K562 (cell line): ENCODE measurements around the gene LASP1NB.

Source experiments
- BDP1 ChIP-seq: IDR thresholded peaks from 3 replicates; pipeline ENCODE4 v1.6.1; 2011; ENCODE audit not compliant: insufficient read length, insufficient read depth
- BRD4 ChIP-seq: fragments of 200-600 bp; sonication (generic); IDR thresholded peaks from 2 replicates; pipeline ENCODE4 v1.6.1; 2017; ENCODE audit warnings: inconsistent platforms
- C11orf30 ChIP-seq: fragments of 450-650 bp; IDR thresholded peaks from 2 replicates; pipeline ENCODE4 v1.6.1; 2016; ENCODE audit warnings: low read depth, mild to moderate bottlenecking
- CCAR2 ChIP-seq: fragments of 200-400 bp; formaldehyde crosslinking; IDR thresholded peaks from 2 replicates; pipeline ENCODE4 v1.6.1; 2017; ENCODE audit warnings: mild to moderate bottlenecking, low read depth, low read length
- DPF2 ChIP-seq: fragments of 450-650 bp; IDR thresholded peaks from 2 replicates; pipeline ENCODE4 v1.6.1; 2016
- EGR1 ChIP-seq: fragments of 450-650 bp; conservative IDR thresholded peaks from 2 replicates; pipeline ENCODE4 v1.6.1; 2017; ENCODE audit warnings: mild to moderate bottlenecking
- ELF2 ChIP-seq: fragments of 250-450 bp; sonication (Bioruptor Pico); IDR thresholded peaks from 2 replicates; pipeline ENCODE4 v1.5.0; 2021; ENCODE audit warnings: mild to moderate bottlenecking
- FOXM1 ChIP-seq, 2 experiments: fragments of 450-650 bp in 1 of 2; sonication (generic) in 1 of 2; formaldehyde crosslinking in 1 of 2; IDR thresholded peaks; 2 replicates each; pipeline versions ENCODE4 v1.6.1 to v1.9.0; 2017 to 2022; ENCODE audit warnings: low read depth in 2 of 2, mild to moderate bottlenecking in 2 of 2, missing genetic modification reagents in 1 of 2, moderate library complexity in 1 of 2
- HCFC1 ChIP-seq: IDR thresholded peaks from 2 replicates; pipeline ENCODE4 v1.6.1; 2012; ENCODE audit warnings: low read depth, low read length, improper control_type of control experiment
- HDAC1 ChIP-seq, 2 experiments: fragments of 450-650 bp; IDR thresholded peaks; 2 replicates each; pipeline ENCODE4 v1.6.1; 2016 to 2017; ENCODE audit warnings: inconsistent platforms in 1 of 2, mild to moderate bottlenecking in 1 of 2, moderate library complexity in 1 of 2
- KLF16 ChIP-seq: IDR thresholded peaks from 2 replicates; pipeline ENCODE4 v1.6.1; 2016; ENCODE audit warnings: antibody characterized with exemption
- XRCC4 ChIP-seq: IDR thresholded peaks from one replicate; pipeline ENCODE4 v1.6.1; 2011; ENCODE audit not compliant: insufficient read depth, insufficient read length; ENCODE audit errors: extremely low read depth
- ZNF140 ChIP-seq: fragments of 250-450 bp; sonication (Bioruptor Pico); IDR thresholded peaks from 2 replicates; pipeline ENCODE4 v1.8.0; 2021; ENCODE audit warnings: moderate library complexity, mild to moderate bottlenecking, inconsistent platforms
- ZNF316 ChIP-seq: fragments of 450-650 bp; IDR thresholded peaks from 2 replicates; pipeline ENCODE4 v1.6.1; 2016
- TF ChIP-seq, protein P1 (sequence below): fragments of 250-450 bp; sonication (Bioruptor Pico); IDR thresholded peaks from 2 replicates; pipeline ENCODE4 v1.6.1; 2021; ENCODE audit warnings: mild to moderate bottlenecking
- TF ChIP-seq, protein P2 (sequence below): fragments of 250-450 bp; sonication (Bioruptor Pico); IDR thresholded peaks from 2 replicates; pipeline ENCODE4 v1.5.0; 2020; ENCODE audit warnings: mild to moderate bottlenecking, borderline replicate concordance
- TF ChIP-seq, protein P3 (sequence below): fragments of 250-450 bp; sonication (Bioruptor Pico); IDR thresholded peaks from 2 replicates; pipeline ENCODE4 v1.8.0; 2022; ENCODE audit warnings: moderate library complexity, mild to moderate bottlenecking, inconsistent platforms
- TF ChIP-seq, protein P4 (sequence below): fragments of 250-450 bp; sonication (Bioruptor Pico); IDR thresholded peaks from 2 replicates; pipeline ENCODE4 v1.5.0; 2021; ENCODE audit warnings: mild to moderate bottlenecking, moderate library complexity
- TF ChIP-seq, protein P5 (sequence below): fragments of 200-800 bp; sonication (Bioruptor generic); IDR thresholded peaks from 2 replicates; pipeline ENCODE4 v1.6.1; 2017; ENCODE audit warnings: missing genetic modification characterization, missing compliant biosample characterization

Gene LASP1NB

DNA sequence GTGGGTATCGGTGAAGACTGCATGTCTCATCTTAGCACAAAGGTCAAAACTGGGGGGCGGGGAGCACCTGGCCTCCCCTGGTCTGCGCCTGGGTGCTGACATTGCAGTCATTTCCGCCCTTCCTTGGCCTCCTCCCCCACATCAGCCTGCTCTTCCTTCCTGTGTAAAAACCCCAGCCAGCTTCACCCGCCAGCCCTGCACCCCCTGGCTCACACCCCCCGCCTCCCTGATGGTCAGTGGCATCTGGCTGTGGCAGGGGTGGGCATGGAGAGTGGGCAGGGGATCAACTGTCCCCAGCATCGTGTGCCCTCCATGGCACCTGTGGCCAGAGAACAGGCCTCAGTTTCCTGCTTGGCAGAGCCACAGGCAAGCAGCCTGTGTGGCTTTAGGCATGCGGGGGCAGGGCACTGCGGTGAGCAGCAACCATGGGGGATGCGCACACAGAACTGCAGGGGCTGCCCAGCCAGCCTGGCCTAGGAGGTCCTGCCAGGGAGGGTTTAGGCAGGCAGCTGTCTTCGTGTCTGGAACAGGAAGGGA is 26.5 kb upstream of the LASP1NB start (continued):
- TF ChIP-seq BRD4 (no peak), C11orf30 (0 out of 2 replicates have a peak, but pooled peaks have one; percentile 6), HCFC1 (peak; percentile 21; the same call in 1 of the 2 replicates), DPF2 (0 out of 2 replicates have a peak, but pooled peaks have one; percentile 28), XRCC4 (no peak), BDP1 (no peak), FOXM1 (IDR thresholded peaks at IDR 0.05; ENCODE audit: low read depth) (no peak), FOXM1 (CRISPR knock-in tag; IDR thresholded peaks at IDR 0.05; ENCODE audit: low read depth) (no peak), ZNF140 (no peak), HDAC1 (IDR thresholded peaks at IDR 0.05) (no peak), ELF2 (no peak), CCAR2 (no peak), EGR1 (peak; percentile 70), ZNF316 (peak; percentile 55), KLF16 (peak; percentile 48; the same call in 1 of the 2 replicates)
- TF ChIP-seq, protein P1, sequence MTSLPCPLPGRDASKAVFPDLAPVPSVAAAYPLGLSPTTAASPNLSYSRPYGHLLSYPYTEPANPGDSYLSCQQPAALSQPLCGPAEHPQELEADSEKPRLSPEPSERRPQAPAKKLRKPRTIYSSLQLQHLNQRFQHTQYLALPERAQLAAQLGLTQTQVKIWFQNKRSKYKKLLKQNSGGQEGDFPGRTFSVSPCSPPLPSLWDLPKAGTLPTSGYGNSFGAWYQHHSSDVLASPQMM: no peak
- TF ChIP-seq, protein P2, sequence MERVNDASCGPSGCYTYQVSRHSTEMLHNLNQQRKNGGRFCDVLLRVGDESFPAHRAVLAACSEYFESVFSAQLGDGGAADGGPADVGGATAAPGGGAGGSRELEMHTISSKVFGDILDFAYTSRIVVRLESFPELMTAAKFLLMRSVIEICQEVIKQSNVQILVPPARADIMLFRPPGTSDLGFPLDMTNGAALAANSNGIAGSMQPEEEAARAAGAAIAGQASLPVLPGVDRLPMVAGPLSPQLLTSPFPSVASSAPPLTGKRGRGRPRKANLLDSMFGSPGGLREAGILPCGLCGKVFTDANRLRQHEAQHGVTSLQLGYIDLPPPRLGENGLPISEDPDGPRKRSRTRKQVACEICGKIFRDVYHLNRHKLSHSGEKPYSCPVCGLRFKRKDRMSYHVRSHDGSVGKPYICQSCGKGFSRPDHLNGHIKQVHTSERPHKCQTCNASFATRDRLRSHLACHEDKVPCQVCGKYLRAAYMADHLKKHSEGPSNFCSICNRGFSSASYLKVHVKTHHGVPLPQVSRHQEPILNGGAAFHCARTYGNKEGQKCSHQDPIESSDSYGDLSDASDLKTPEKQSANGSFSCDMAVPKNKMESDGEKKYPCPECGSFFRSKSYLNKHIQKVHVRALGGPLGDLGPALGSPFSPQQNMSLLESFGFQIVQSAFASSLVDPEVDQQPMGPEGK (CRISPR knock-in tag): no peak
- TF ChIP-seq, protein P3, sequence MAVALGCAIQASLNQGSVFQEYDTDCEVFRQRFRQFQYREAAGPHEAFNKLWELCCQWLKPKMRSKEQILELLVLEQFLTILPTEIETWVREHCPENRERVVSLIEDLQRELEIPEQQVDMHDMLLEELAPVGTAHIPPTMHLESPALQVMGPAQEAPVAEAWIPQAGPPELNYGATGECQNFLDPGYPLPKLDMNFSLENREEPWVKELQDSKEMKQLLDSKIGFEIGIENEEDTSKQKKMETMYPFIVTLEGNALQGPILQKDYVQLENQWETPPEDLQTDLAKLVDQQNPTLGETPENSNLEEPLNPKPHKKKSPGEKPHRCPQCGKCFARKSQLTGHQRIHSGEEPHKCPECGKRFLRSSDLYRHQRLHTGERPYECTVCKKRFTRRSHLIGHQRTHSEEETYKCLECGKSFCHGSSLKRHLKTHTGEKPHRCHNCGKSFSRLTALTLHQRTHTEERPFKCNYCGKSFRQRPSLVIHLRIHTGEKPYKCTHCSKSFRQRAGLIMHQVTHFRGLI (CRISPR knock-in tag): no peak
- TF ChIP-seq, protein P4, sequence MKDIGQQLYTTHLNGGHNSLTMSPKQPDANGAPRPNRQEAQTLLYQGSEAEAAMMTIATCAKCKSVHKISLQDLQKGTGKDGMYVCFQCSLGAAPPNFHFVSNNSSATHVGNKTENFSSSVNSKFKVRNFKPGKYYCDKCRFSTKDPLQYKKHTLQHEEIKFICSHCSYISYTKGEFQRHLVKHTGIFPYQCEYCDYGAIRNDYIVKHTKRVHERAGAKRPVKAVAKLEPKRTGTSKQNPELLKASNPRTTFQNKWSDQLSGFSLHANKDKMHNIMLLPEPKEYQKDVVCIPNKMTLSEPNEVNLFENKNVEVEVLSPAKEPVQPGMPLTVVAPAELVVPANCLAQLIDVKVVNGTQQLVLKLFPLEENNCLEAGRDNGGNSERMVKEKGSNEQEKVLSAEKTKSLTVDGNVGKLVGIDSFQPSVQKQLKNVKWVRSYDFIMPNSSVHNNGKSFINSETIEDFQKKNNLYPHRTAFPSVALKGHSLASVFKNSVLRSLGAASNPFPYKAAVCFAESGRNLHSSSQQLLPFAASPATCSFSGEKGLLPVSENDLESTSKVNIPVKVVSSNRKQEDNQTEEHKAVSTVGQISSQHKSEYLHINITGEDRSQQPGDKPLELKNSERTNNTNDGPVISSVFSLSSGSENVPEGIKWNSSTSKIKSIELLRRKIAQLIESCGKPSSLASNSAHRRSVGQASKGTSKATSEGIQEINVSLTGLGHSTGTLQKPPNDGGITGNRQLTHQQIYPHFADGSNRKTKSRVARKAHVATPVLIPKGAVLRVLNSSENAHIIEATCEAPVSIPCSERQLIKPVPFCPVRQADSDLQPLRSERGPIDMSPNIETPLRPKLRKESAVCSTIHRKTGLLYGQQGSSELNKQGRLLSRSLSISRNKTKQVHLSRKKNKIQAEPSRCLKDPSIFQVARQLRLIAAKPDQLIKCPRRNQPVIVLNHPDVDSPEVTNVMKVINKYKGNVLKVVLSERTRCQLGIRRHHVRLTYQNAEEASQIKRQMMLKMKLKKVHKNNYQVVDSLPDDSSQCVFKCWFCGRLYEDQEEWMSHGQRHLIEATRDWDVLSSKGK (CRISPR knock-in tag): no peak
- TF ChIP-seq, protein P5, sequence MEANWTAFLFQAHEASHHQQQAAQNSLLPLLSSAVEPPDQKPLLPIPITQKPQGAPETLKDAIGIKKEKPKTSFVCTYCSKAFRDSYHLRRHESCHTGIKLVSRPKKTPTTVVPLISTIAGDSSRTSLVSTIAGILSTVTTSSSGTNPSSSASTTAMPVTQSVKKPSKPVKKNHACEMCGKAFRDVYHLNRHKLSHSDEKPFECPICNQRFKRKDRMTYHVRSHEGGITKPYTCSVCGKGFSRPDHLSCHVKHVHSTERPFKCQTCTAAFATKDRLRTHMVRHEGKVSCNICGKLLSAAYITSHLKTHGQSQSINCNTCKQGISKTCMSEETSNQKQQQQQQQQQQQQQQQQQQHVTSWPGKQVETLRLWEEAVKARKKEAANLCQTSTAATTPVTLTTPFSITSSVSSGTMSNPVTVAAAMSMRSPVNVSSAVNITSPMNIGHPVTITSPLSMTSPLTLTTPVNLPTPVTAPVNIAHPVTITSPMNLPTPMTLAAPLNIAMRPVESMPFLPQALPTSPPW (CRISPR knock-in tag): peak; percentile 55
